ENCODE measurements around the gene ANAPC13.

ANAPC13 gene

GRCh38 chr3:134485718-134486576 is at the start of gene ANAPC13, which contains the start of gene CEP63:
TSS of gene ANAPC13 (minus strand) at chr3:134485985. CDS start at chr3:134482904, 3,081 bp downstream.
TSS of gene CEP63 (plus strand) at chr3:134486057. CDS start at chr3:134495321, 9,264 bp downstream.
- peak; percentile 97 to 99 (median 99) for DNase-seq

GRCh38 chr3:134535186-134535970 is 49.6 kb upstream of the ANAPC13 start:
- DNase-seq = no peak

GRCh38 chr3:134533493-134533892 is 47.7 kb upstream of the ANAPC13 start:
- DNase-seq = no peak

- no peak for DNase-seq
Observed at GRCh38 chr3:134527538-134528186, 41.9 kb upstream of the ANAPC13 start.

GRCh38 chr3:134527037-134527436 is 41.3 kb upstream of the ANAPC13 start:
- no peak for DNase-seq

- no peak for DNase-seq
Observed at GRCh38 chr3:134526319-134526718, 40.5 kb upstream of the ANAPC13 start.

GRCh38 chr3:134525293-134525692 is 39.5 kb upstream of the ANAPC13 start:
- no peak for DNase-seq

- no peak for DNase-seq
Observed at GRCh38 chr3:134522541-134522940, 36.8 kb upstream of the ANAPC13 start.

- DNase-seq = no peak
Observed at GRCh38 chr3:134517791-134518190, 32.0 kb upstream of the ANAPC13 start.

GRCh38 chr3:134516905-134517304 is 31.1 kb upstream of the ANAPC13 start:
- DNase-seq = no peak

- no peak for DNase-seq
Observed at GRCh38 chr3:134511500-134511899, 25.7 kb upstream of the ANAPC13 start.

- DNase-seq = no peak
Observed at GRCh38 chr3:134505485-134505884, 19.7 kb upstream of the ANAPC13 start.

- DNase-seq = no peak
Observed at GRCh38 chr3:134504132-134504531, 18.3 kb upstream of the ANAPC13 start.

- DNase-seq = no peak
Observed at GRCh38 chr3:134503266-134503665, 17.5 kb upstream of the ANAPC13 start.

- no peak for DNase-seq
Observed at GRCh38 chr3:134496471-134497071, 10.8 kb upstream of the ANAPC13 start.

- DNase-seq = no peak
Observed at GRCh38 chr3:134495980-134496379, 10.2 kb upstream of the ANAPC13 start.

GRCh38 chr3:134494495-134494894 is 8.7 kb upstream of the ANAPC13 start:
- no peak for DNase-seq

- peak in 1 of 3 experiments; percentile 32 for DNase-seq
Observed at GRCh38 chr3:134487406-134487805, 1.6 kb upstream of the ANAPC13 start.

- peak; percentile 40 to 85 (median 80) for DNase-seq
Observed at GRCh38 chr3:134486577-134487041, 824 bp upstream of the ANAPC13 start.

GRCh38 chr3:134485075-134485717 is 589 bp downstream of the ANAPC13 start:
- DNase-seq = peak; percentile 52 to 68 (median 54)

GRCh38 chr3:134483195-134483900 is 2.4 kb downstream of the ANAPC13 start:
- DNase-seq = no peak

Data from NCI-H1417 (cell line).